HG03378 (cell line): ENCODE measurements around the gene KCNAB3.
A peak's percentile ranks its signal among the peaks of the same experiment; 100 is the strongest.
"Not testable (repeated sequence)": the region's sequence is repeated elsewhere in the genome, so short reads cannot be mapped to it uniquely, and the experiment has no call there.

Experiments
- ATAC-seq: cut with Tn5 transposase; IDR thresholded peaks from one replicate; pipeline ENCODE4 v1.9.1; 2021; ENCODE audit warnings: mild to moderate bottlenecking, moderate library complexity; ENCODE audit not compliant: unreplicated experiment

The KCNAB3 gene

GRCh38 chr17:7929158-7930023, at the start of gene KCNAB3:
TSS of gene KCNAB3 (minus strand) at chr17:7929856. CDS start at chr17:7929435, 421 bp downstream.
- no peak for ATAC-seq

GRCh38 chr17:7977805-7978204, 48.1 kb upstream of the KCNAB3 start:
- no peak for ATAC-seq

- no peak for ATAC-seq
Observed at GRCh38 chr17:7977039-7977438, 47.4 kb upstream of the KCNAB3 start.

GRCh38 chr17:7974638-7975131, 45.0 kb upstream of the KCNAB3 start:
- ATAC-seq: no peak

GRCh38 chr17:7972131-7972785, 42.6 kb upstream of the KCNAB3 start:
- ATAC-seq: no peak

- no peak for ATAC-seq
Observed at GRCh38 chr17:7971651-7972050, 42.0 kb upstream of the KCNAB3 start.

- ATAC-seq: no peak
Observed at GRCh38 chr17:7969433-7969832, 39.8 kb upstream of the KCNAB3 start.

- no peak for ATAC-seq
Observed at GRCh38 chr17:7967751-7968150, 38.1 kb upstream of the KCNAB3 start.

- no peak for ATAC-seq
Observed at GRCh38 chr17:7961421-7961820, 31.8 kb upstream of the KCNAB3 start.

GRCh38 chr17:7959503-7960253, 30.0 kb upstream of the KCNAB3 start:
- ATAC-seq: no peak

GRCh38 chr17:7956228-7956965, 26.7 kb upstream of the KCNAB3 start:
- ATAC-seq: no peak

GRCh38 chr17:7955414-7956227, 26.0 kb upstream of the KCNAB3 start:
- no peak for ATAC-seq

- not testable (repeated sequence) for ATAC-seq
Observed at GRCh38 chr17:7953266-7953665, 23.6 kb upstream of the KCNAB3 start.

GRCh38 chr17:7951143-7951792, 21.6 kb upstream of the KCNAB3 start:
- ATAC-seq: peak; percentile 61

- ATAC-seq: no peak
Observed at GRCh38 chr17:7950578-7950977, 20.9 kb upstream of the KCNAB3 start.

GRCh38 chr17:7947651-7948050, 18.0 kb upstream of the KCNAB3 start:
- no peak for ATAC-seq

GRCh38 chr17:7946441-7946840, 16.8 kb upstream of the KCNAB3 start:
- ATAC-seq: no peak

- no peak for ATAC-seq
Observed at GRCh38 chr17:7945651-7946050, 16.0 kb upstream of the KCNAB3 start.

GRCh38 chr17:7944326-7944725, 14.7 kb upstream of the KCNAB3 start:
- ATAC-seq: no peak
